ENCODE results near the gene LRRC71.

DNA sequence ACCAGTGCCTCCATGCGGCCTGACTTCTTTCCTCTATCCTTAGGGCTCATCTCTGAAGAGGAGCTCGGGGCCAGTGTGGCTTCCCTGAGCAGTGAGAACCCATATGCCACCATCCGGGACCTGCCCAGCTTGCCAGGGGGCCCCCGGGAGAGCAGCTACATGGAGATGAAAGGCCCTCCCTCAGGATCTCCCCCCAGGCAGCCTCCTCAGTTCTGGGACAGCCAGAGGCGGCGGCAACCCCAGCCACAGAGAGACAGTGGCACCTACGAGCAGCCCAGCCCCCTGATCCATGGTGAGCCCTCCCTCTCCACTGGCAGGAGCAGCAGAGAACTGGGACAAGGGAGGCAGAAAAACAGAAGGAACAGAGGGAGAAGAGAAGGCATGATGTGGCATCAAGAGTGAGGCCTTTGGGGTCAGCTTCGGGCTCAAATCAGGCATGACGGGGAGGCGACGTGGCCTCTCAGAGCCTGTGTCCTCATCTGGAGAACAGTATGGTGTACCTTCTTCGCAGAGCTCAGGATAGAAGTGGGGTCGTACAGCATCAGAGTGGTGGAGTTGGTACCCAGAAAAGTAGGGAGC is 6.5 kb upstream of the LRRC71 start:
- TF ChIP-seq POLR2AphosphoS5 (IDR thresholded peaks at IDR 0.05), result no peak
- TF ChIP-seq, protein P1, sequence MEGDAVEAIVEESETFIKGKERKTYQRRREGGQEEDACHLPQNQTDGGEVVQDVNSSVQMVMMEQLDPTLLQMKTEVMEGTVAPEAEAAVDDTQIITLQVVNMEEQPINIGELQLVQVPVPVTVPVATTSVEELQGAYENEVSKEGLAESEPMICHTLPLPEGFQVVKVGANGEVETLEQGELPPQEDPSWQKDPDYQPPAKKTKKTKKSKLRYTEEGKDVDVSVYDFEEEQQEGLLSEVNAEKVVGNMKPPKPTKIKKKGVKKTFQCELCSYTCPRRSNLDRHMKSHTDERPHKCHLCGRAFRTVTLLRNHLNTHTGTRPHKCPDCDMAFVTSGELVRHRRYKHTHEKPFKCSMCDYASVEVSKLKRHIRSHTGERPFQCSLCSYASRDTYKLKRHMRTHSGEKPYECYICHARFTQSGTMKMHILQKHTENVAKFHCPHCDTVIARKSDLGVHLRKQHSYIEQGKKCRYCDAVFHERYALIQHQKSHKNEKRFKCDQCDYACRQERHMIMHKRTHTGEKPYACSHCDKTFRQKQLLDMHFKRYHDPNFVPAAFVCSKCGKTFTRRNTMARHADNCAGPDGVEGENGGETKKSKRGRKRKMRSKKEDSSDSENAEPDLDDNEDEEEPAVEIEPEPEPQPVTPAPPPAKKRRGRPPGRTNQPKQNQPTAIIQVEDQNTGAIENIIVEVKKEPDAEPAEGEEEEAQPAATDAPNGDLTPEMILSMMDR (IDR thresholded peaks at IDR 0.05), result no peak

Measured in breast epithelium (tissue), 3 donors.